Upper lobe of right lung (tissue), 1 donor: Measurements from ENCODE around the gene PPP2R2C. TPM values are rescaled to one million over a fixed set of nuclear protein-coding genes. Genes with fewer than 3 reads are reported as not detected.

Experiments used
- ATAC-seq: fragments of 200-7000 bp; cut with Tn5 transposase; one replicate; pipeline ENCODE4 v1.9.1; 2020; ENCODE audit warnings: mild to moderate bottlenecking, moderate library complexity
- DNase-seq: peaks from one replicate; pipeline ENCODE4 v3.0.0-alpha.2; 2020
- H3K27ac ChIP-seq: fragments of 200-600 bp; one replicate; pipeline ENCODE4 v1.8.0; 2022
- H3K27me3 ChIP-seq: fragments of 200-600 bp; one replicate; pipeline ENCODE4 v1.8.0; 2022; ENCODE audit warnings: mild to moderate bottlenecking
- H3K36me3 ChIP-seq: fragments of 200-600 bp; one replicate; pipeline ENCODE4 v1.8.0; 2022
- H3K4me1 ChIP-seq: fragments of 200-600 bp; one replicate; pipeline ENCODE4 v1.8.0; 2022
- H3K4me3 ChIP-seq: fragments of 200-600 bp; one replicate; pipeline ENCODE4 v1.8.0; 2022; ENCODE audit warnings: mild to moderate bottlenecking
- H3K9me3 ChIP-seq: fragments of 200-600 bp; one replicate; pipeline ENCODE4 v1.8.0; 2022
- intact Hi-C: fragments of 100-400 bp; cut with DNase I; formaldehyde crosslinking; loops from one replicate; pipeline ENCODE4 v1.11.0; 2022
- total RNA-seq: library from RNA; stranded (reverse); fragmentation: NEBNext Ultra II Directional; extraction: Animal tissue kit (Norgen Biotek cat#: 25700); gene quantifications from one replicate; pipeline ENCODE4 v1.2.1, GENCODE V29; 2021
- TF ChIP-seq, protein P1 (sequence below): fragments of 200-600 bp; IDR thresholded peaks from one replicate; pipeline ENCODE4 v1.8.0; 2022; ENCODE audit warnings: antibody characterized with exemption
- donor health status: DM: no; HTN: yes; CAD: no; lungs with severe emphysema.

The PPP2R2C gene
- total RNA-seq, 1 donor from 2014 or later, result 0.09 TPM

DNA sequence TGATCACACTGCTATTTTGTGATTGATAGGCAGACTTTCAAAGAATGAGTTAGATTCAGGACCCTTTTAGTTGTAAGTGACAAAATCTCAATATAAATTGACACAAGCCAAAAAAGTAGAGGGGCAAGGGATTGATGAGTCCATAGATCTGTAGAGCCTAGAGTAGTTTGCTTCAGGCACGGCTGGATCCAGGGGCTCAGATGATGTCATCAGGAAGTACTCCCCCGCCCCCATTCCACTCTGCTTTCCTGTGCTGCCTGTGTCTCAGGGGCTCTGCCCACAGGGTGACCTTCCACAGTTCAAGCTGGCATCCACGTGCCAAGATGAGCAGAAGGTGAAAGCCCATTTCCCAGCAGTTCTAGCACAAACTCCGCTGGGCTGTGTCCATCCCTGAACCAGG lies 189.1 kb downstream of the PPP2R2C start:
- TF ChIP-seq, protein P1, sequence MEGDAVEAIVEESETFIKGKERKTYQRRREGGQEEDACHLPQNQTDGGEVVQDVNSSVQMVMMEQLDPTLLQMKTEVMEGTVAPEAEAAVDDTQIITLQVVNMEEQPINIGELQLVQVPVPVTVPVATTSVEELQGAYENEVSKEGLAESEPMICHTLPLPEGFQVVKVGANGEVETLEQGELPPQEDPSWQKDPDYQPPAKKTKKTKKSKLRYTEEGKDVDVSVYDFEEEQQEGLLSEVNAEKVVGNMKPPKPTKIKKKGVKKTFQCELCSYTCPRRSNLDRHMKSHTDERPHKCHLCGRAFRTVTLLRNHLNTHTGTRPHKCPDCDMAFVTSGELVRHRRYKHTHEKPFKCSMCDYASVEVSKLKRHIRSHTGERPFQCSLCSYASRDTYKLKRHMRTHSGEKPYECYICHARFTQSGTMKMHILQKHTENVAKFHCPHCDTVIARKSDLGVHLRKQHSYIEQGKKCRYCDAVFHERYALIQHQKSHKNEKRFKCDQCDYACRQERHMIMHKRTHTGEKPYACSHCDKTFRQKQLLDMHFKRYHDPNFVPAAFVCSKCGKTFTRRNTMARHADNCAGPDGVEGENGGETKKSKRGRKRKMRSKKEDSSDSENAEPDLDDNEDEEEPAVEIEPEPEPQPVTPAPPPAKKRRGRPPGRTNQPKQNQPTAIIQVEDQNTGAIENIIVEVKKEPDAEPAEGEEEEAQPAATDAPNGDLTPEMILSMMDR, result no peak
- H3K4me1 ChIP-seq, result peaks cover 33% of the 10 kb centered on the region
- H3K27me3 ChIP-seq, result no peaks in the 10 kb centered on the region
- H3K27ac ChIP-seq, result peak overlapping the region; percentile 25
- ATAC-seq (no peak), DNase-seq (no peak)
- intact Hi-C loops, result no loop called here
- peaks cover 16% of the 10 kb centered on the region for H3K36me3 ChIP-seq
- no peak overlapping the region for H3K4me3 ChIP-seq
- no peaks in the 10 kb centered on the region for H3K9me3 ChIP-seq

DNA sequence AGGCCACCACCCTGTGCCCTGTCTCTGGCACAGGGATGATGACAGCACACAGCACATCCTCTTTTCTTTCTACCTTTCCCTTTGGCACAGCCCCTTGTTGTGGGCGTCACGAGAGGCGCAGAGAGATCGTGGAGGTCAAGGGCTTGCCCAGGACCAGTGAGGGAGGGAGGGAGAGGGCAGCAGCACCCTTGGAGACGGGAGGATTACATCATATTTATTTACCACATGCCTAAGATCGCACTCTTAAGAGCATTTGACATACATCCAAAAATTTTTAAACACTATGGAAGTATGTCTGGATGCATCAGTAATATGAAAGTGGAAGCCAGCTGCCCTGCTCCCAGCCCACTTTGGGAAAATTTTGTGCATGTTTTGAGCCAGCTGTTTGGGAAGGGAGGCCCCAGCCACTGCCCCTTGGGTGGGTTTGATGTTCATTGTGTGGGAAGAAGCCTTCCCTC lies 190.1 kb downstream of the PPP2R2C start:
- DNase-seq, result no peak
- no peaks in the 10 kb centered on the region for H3K27me3 ChIP-seq
- intact Hi-C loops, result no loop called here
- TF ChIP-seq, protein P1, result no peak
- peaks cover 15% of the 10 kb centered on the region for H3K36me3 ChIP-seq
- H3K4me3 ChIP-seq, result no peak overlapping the region
- H3K27ac ChIP-seq, result peak overlapping the region; percentile 55
- ATAC-seq, result peak; percentile 72
- H3K4me1 ChIP-seq, result peaks cover 41% of the 10 kb centered on the region
- H3K9me3 ChIP-seq, result no peaks in the 10 kb centered on the region

DNA sequence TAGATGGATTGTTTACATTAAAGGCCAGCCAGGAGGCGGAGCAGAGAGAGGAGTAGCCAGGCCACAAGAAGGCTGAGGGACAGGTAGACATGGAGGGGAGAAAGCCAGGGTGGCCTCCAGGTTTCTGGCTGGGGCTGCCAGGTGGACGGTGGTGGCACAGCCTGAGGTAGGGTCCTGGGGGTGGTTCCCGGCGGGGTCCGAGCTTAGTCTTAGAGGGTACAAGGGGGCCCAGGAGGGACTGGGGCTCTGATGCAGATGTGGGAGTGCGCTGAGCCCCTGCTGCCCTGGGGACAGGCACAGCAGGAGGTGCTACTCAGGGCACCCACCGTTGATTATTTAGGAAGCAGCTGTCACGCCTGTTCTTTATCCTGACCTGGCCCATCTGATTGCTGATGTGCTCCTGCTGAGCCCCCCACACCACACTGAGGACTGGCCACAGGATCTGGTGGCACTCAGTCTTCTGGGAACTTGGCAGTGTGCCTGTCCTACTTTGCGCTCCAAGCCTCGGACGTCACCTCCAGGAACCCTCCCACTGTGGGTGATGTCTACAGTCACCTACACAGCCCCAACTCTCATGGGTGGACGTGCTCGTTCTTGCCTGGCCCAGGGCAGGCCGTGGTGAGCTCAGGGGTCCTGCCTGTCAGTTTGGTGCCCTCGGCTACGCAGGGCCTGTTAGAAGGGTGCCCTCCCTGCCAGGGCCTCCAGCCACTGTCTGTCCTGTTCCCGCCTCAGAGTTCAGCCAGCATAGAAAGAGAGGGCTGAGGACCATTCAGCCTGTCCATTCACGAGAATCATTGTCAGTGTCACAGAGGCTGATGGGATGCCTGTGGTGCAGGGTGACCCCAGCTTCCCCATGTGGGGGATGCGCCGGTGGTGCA lies 190.7 kb downstream of the PPP2R2C start:
- Histone ChIP-seq H3K9me3 (no peaks in the 10 kb centered on the region), H3K27me3 (no peaks in the 10 kb centered on the region), H3K36me3 (peaks cover 10% of the 10 kb centered on the region), H3K27ac (peak overlapping the region; percentile 55), H3K4me3 (no peak overlapping the region), H3K4me1 (peaks cover 48% of the 10 kb centered on the region)
- ATAC-seq, result peak; percentile 52
- intact Hi-C loops, result no loop called here
- no peak for DNase-seq
- TF ChIP-seq, protein P1, result no peak

DNA sequence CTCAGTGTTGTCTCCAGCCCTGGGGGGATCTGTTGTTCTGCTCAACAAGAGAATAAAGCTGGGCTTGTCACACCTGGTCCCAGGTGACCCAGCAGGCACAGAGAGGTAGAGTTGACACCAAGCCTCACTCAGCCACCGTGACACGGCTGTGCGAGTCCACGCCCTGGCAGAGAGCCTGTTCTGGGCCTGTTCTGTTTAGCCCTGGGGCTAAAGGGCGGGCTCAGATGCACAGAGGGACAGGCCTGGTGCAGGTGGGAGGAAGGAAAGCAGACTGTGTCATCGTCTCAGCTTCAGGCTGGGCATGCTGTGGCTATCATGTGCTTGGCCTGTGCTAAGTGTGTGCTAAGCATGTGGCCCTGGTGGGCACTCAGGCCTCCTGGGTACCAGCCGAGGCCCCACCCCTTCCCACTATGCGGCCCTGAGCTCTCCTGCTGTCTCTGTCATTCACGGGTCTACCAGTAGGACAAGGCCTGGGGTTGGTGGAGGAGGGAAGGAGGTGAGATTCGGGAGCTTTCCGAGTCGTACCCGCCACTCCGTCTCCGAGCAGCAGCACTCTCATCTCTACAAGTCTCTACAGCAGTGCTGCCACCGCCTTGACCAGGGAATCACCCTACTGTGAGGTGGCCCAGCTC lies 191.9 kb downstream of the PPP2R2C start:
- no peak overlapping the region for H3K27ac ChIP-seq
- TF ChIP-seq, protein P1, result no peak
- no peak overlapping the region for H3K4me3 ChIP-seq
- no peaks in the 10 kb centered on the region for H3K9me3 ChIP-seq
- DNase-seq (no peak), ATAC-seq (no peak)
- H3K27me3 ChIP-seq, result no peaks in the 10 kb centered on the region
- H3K4me1 ChIP-seq, result peaks cover 60% of the 10 kb centered on the region
- intact Hi-C loops, result no loop called here
- H3K36me3 ChIP-seq, result peaks cover 10% of the 10 kb centered on the region

DNA sequence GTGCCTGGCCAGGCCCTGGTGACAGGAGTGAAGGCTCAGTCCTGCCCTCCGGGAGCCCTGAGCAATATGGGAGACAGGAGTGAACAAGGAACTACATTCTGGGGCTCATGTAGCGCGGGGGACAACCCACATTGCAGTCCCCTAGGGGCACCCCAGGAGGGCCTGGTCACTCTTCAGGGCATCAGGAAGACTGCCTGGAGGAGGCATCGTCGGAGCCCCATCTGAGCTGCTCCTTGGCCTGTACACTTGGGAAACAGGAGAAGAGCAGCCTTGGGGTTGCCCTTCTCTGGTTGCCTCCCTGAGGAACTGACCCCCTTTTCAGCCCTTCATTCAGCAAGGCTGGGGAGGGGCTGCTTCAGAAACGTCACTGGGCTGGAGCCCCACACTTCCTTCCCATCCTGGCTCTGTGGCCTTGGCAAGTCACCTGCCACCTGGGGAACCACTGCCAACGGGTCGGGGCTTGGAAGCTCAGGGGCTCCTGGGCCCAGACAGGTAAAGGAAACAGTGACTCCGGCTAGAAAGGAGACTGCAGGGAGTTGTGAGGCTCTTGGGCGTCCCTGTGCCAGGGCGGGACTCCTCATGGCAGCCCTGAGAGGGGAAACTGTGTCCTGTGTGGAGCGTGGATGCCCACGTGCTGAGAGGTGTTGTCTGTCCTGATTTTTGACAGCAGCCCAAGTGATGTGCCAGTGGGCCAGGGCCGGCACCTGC lies 192.7 kb downstream of the PPP2R2C start:
- H3K4me1 ChIP-seq, result peaks cover 60% of the 10 kb centered on the region
- no peaks in the 10 kb centered on the region for H3K9me3 ChIP-seq
- peak overlapping the region; percentile 24 for H3K27ac ChIP-seq
- DNase-seq (no peak), ATAC-seq (no peak)
- intact Hi-C loops, result no loop called here
- H3K27me3 ChIP-seq, result no peaks in the 10 kb centered on the region
- TF ChIP-seq, protein P1, result no peak
- peaks cover 10% of the 10 kb centered on the region for H3K36me3 ChIP-seq
- no peak overlapping the region for H3K4me3 ChIP-seq
